ENCODE data around the gene SEC14L2.
"Not testable (repeated sequence)": the region's sequence is repeated elsewhere in the genome, so short reads cannot be mapped to it uniquely, and the experiment has no call there.

Gene SEC14L2

DNA sequence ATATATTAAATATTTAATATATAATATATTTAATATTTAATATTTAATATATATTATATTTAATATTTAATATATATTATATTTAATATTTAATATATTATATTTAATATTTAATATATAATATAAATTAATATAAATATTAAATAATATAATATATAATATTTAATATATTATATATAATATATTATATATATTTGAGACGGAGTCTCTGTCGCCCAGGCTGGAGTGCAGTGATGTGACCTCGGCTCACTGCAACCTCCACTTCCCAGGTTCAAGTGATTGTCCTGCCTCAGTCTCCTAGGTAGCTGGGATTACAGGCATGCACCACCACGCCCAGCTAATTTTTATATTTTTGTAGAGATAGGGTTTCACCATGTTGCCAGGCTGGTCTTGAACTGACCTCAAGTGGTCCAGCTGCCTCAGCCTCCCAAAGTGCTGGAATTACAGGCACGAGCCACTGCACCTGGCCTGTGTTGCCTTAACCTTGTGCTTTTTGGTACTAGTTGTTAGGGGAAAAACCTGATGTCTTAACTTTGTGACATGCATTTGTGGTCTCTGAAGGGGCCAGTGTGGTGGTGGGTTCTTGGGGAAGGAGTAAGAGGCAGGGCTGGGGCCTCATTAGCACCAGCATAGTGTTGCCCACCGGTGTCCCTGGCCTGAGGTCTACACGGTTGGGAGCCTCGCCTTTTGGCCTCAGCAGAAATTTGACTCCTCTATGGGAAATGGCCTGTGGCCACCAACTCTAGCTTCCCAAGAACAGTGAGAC, 58.4 kb downstream of the SEC14L2 start:
- DNase-seq (ENCODE audit: low spot score), result no peak

DNA sequence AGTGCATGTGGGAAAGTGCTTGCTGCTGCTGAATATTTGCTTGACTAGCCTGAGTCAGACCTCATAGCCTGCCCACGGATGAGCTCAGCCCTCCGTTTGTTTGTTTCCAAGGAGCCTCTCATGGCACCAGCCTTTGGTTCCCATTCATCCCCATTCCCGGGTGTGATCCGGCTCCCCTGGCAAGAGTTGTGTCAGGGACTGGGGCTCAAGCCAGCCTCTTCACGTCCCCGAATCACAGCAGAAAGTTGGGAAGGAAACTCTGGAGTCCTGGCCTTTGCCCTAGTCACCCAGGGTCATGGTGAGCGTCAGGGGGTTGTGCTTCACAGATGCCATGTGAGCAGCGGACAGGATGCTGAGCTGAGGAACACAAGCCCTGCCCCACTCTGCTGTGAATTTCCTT, 61.2 kb downstream of the SEC14L2 start:
- peak; percentile 52 for DNase-seq (ENCODE audit: low spot score)

DNA sequence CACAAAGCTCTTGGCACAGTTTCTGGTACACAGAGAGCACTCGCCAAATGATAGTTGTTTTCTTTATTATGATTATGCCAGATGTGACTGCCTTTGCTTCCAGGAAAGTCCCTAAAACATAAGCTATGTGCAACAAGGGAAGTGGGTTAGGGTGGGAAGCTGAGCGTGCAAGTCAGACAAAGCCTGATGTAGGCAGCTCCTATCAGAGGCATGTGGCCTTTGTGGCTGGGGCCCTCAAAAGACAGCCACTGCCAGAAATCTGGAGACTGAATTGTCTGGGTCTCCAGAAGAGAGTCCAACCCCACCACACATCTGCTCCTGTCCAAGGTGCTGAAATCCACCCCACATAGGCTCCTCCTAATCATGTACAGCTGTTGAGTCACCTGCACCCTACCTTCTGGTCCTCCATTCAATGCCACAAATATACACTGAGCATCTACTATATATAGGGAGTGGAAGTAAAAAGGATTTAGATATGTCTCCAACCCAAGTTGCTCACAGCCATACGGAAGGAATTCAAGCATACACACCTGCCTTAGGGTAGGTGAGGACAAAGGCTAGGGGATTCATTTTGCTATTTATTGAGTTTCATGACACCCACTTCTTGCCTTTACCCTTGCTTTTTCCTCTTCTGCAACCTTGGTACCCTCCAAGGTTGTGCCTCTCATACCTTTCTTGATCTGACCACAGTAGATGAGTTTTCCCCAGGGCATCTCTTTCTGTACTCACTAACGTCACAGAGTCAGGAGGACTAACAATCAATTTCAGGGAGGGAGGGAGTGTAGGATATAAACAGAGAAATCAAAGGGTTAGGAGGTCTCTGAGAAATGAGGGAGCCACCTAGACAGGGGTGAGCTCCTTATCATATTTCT, 62.6 kb downstream of the SEC14L2 start:
- no peak for DNase-seq (ENCODE audit: low spot score)

DNA sequence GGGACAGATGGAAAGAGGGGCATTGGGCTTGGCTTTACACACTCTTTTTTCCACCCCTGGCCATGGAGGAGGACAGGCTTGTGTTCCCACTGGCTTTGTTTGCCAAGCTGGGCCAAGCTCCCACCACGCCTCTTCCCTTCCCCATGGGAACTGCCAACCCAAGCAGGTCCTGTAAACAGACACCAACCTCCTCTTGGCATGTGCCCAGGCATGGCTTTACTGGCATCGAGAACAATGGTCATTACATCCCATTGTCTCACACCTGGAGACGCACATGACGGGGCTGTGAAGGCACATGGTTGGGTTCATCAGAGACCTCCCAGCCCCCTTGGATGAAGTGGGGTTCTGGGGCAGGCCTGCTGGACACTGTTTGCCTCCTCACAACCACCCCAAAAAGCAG, 63.3 kb downstream of the SEC14L2 start:
- DNase-seq (ENCODE audit: low spot score), result no peak

DNA sequence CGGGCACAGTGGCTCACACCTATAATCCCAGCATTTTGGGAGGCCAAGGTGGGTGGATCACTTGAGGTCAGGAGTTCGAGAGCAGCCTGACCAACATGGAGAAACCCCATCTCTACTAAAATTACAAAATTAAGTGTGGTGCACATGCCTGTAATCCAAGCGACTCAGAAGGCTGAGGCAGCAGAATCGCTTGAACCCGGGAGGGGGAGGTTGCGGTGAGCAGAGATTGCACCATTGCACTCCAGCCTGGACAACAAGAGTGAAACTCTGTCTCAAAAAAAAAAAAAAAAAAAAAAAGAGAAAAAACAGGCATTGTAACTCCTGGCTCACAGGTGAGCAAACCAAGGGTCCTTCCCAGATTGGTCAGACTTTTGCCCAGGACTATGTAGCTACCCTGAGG, 63.7 kb downstream of the SEC14L2 start:
- DNase-seq (ENCODE audit: low spot score), result not testable (repeated sequence)

DNA sequence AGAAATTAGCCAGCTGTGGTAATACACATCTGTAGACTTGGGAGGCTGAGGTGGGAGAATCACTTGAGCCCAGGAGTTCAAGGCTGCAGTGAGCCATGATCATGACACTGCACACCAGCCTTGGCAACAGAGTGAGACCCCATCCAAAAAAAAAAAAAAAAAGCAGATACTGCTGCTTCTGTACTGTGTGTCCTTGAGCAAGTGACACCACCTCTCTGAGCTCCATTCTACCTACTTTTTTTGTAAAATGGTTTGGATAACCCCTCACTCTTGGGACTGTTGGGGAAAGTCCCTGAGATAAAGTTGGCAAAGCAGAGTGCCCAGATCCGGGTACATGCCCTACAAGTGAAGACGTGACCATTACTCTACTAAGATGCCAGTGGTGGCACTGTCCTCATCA, 72.3 kb downstream of the SEC14L2 start:
- DNase-seq (ENCODE audit: low spot score), result no peak

DNA sequence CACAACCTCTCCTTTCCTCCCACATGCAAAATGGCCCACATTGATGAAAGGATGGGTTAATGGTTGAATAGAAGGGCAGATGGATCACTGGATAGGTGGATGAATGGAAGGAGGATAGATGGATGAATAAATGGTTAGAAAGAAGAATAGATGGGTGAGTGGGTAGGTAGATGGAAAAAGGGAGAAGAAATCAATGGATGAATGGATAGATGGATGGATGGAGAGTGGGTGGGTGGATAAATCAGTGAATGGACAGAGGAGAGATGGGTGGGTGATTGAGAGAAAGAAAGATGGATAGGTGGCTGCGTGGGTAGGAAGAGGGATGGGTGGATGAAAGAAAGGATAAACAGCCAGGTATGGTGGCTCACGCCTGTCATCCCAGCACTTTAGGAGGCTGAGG, 73.8 kb downstream of the SEC14L2 start:
- no peak for DNase-seq (ENCODE audit: low spot score)

DNA sequence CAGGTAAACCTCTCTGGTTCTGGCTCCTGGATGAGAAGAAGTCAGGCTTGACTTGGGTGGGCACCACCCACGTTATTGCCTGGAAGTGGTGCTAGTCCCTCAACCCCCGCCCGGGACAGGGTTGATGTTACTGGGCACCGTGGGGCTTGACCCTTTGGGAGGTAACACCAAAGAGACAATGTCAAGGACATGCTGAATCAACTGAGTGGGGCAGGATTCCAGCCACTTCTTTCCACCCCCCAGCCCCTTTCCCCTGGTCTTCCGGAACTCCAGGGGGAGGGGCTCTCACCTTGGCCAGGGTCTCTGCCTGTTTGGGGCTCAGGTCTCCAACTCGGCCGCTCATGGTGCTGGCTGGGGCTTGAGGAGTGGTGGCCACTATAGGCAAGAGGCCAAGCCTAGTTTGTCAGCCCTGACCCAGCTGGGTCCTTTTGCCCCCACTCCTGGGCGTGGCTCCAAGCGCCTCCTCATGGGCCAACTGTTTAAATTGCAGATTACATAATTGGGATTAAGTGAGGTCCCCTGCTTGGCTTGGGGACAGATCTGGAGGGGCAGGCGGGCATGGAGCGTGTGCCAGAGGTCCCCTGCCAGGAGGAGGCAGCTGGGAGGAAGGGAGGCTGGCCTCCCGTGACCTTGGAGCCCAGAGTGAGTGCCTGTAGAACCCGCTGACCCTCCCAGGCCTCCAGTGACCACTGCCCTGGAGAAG, 74.9 kb downstream of the SEC14L2 start, which contains the start of gene SEC14L3:
TSS of gene SEC14L3 (minus strand) at position 402 of the 703 bp plus-strand sequence. CDS start at position 343, 59 bp downstream.
- no peak for DNase-seq (ENCODE audit: low spot score)

DNA sequence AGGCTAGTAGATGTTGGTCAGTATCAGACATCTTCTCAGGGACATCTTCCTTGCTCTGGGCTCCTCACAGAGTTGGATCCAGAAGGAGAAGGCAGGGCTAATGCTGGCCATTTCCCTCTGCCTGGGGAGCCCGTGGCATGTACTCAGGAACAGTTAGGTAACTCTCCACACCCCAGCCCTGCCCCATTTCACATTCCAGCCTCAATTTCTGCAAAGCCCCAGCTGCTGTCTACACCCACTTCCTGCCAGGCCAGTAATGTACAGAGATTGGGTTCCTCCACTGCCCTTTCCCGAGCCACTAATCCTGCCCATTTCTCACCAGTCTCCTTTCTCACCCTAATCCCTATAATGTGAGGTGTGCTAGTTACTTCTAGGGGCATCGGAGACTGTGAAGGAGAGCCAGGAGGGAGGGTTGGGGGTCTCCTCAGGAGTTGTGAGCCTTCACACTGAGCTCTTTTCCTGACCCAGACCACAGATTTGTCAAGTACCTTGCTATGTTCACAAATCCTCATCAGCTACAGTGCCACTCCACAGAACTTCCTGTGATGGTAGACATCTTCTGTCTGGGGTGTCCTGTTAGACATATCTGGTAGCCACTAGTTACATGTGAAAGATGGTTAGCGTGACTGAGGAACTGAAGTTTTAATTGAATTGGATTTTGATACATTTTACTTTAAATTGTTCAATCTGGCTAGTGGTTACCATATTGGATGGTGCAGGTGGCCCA, 76.3 kb downstream of the SEC14L2 start:
- DNase-seq (ENCODE audit: low spot score), result no peak

DNA sequence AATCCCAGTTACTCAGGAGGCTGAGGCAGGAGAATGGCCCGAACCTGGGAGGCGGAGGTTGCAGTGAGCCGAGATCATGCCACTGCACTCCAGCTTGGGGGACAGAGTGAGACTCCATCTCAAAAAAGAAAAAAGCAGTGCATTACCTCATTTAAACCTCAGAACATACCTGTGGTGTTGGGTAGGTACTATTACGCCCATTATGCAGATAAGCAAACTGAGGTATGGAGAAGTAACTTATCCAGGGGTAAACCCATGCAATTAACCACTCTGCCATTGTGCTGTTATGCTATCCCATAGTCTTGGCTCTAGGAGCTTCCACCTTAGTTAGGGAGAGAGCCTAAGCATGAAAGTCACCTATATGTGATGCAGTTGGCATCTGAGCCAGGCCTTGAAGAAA, 77.3 kb downstream of the SEC14L2 start:
- no peak for DNase-seq (ENCODE audit: low spot score)

Data from hepatic stellate cell (primary cell).